GM12878 (cell line): ENCODE measurements around the gene NDUFV2. TPM values are rescaled to one million over a fixed set of nuclear protein-coding genes. Genes with fewer than 3 reads are reported as not detected.

Source experiments
- ATAC-seq: fragments of 200-7000 bp; cut with Tn5 transposase; 3 replicates; pipeline ENCODE4 v1.9.1; 2020; ENCODE audit warnings: mild to moderate bottlenecking, moderate library complexity
- BruUV-seq: library from RNA; stranded (reverse); fragments of 400-500 nt; replicated peaks from 2 replicates; lab custom pipeline; 2021; lab: Mats Ljungman, UMichigan
- CTCF ChIA-PET: fragments of 300-600 bp; sonication (Branson Sonifier 250); formaldehyde crosslinking; extraction: SDS; loops from one replicate; lab custom pipeline; 2021; ENCODE audit warnings: inconsistent platforms; lab: Yijun Ruan, JAX
- POLR2A ChIA-PET: fragments of 350-600 bp; formaldehyde crosslinking; extraction: SDS; loops from one replicate; lab custom pipeline; 2021; ENCODE audit warnings: inconsistent platforms; lab: Charles Lee
- RAD21 ChIA-PET: fragments of 300-600 bp; sonication (Branson Sonifier 250); formaldehyde crosslinking; loops from one replicate; lab custom pipeline; 2023; ENCODE audit warnings: antibody characterized with exemption; ENCODE audit not compliant: unreplicated experiment; lab: Charles Lee
- SMC1A ChIA-PET: fragments of 300-600 bp; sonication (Branson Sonifier 250); formaldehyde crosslinking; loops from one replicate; lab custom pipeline; 2023; ENCODE audit not compliant: unreplicated experiment, uncharacterized antibody; lab: Charles Lee
- DNase-seq: peaks from one replicate; pipeline ENCODE4 v3.0.0-alpha.2; 2011; ENCODE audit warnings: low read depth, low spot score
- FAIRE-seq: peaks from 3 replicates; lab custom pipeline; 2011; peaks lifted over from hg19 to GRCh38; lab: Jason Lieb, UNC
- H2AFZ ChIP-seq: 2 replicates; pipeline ENCODE4 v1.6.0; 2011; ENCODE audit warnings: low read depth, low read length, control low read depth; ENCODE audit not compliant: control insufficient read depth
- H3K27ac ChIP-seq: 2 replicates; pipeline ENCODE4 v1.5.1; 2011; ENCODE audit warnings: control low read depth; ENCODE audit not compliant: control insufficient read depth, insufficient read depth
- H3K27me3 ChIP-seq, 2 experiments: replicated peaks in 1 of 2; 2 replicates each; pipeline versions ENCODE4 v1.6.0 to v1.6.1; 2011; ENCODE audit warnings: low read length in 1 of 2; ENCODE audit not compliant: control insufficient read depth in 2 of 2, insufficient read depth in 2 of 2
- H3K36me3 ChIP-seq, 2 experiments: 2 replicates each; pipeline ENCODE4 v1.5.1; 2011; ENCODE audit warnings: low read length in 1 of 2; ENCODE audit not compliant: control insufficient read depth in 2 of 2, insufficient read depth in 2 of 2
- H3K4me1 ChIP-seq: 2 replicates; pipeline ENCODE4 v1.6.1; 2011; ENCODE audit warnings: mild to moderate bottlenecking, low read length, moderate library complexity, mixed read lengths; ENCODE audit not compliant: control insufficient read depth, insufficient read depth
- H3K4me2 ChIP-seq: 2 replicates; pipeline ENCODE4 v1.6.0; 2011; ENCODE audit warnings: control low read depth; ENCODE audit not compliant: control insufficient read depth, insufficient read depth
- H3K4me3 ChIP-seq: fragments of 200-600 bp; sonication (generic); 2 replicates; pipeline ENCODE4 v1.5.1; 2016
- H3K79me2 ChIP-seq: 2 replicates; pipeline ENCODE4 v1.6.0; 2011; ENCODE audit warnings: low read length; ENCODE audit not compliant: control insufficient read depth, insufficient read depth
- H3K9ac ChIP-seq: 2 replicates; pipeline ENCODE4 v1.8.0; 2011; ENCODE audit warnings: low read length, control low read depth, mixed read lengths; ENCODE audit not compliant: control insufficient read depth, insufficient read depth
- H3K9me3 ChIP-seq: replicated peaks from 3 replicates; pipeline ENCODE4 v1.5.1; 2011; ENCODE audit warnings: mild to moderate bottlenecking, low read length; ENCODE audit not compliant: control insufficient read depth, insufficient read depth
- H4K20me1 ChIP-seq: 2 replicates; pipeline ENCODE4 v1.6.0; 2011; ENCODE audit not compliant: control insufficient read depth, insufficient read depth
- CEBPB ChIP-seq, 2 experiments: fragments of 150-350 bp in 1 of 2; IDR thresholded peaks; 2 replicates each; pipeline ENCODE4 v1.6.1; 2012 to 2014; ENCODE audit warnings: low read depth in 2 of 2, low read length in 2 of 2, borderline replicate concordance in 1 of 2, inconsistent platforms in 1 of 2
- CUX1 ChIP-seq: IDR thresholded peaks from 2 replicates; pipeline ENCODE4 v1.6.1; 2012; ENCODE audit warnings: improper control_type of control experiment, low read depth, low read length; ENCODE audit not compliant: insufficient replicate concordance
- GABPA ChIP-seq: IDR thresholded peaks from 2 replicates; pipeline ENCODE4 v1.6.1; 2014; ENCODE audit warnings: antibody characterized with exemption, low read depth, mild to moderate bottlenecking, inconsistent platforms
- JUNB ChIP-seq: IDR thresholded peaks from 2 replicates; pipeline ENCODE4 v1.6.1; 2016; ENCODE audit warnings: antibody characterized with exemption, mild to moderate bottlenecking
- RBBP5 ChIP-seq: fragments of 200-600 bp; sonication (generic); conservative IDR thresholded peaks from 2 replicates; pipeline ENCODE4 v1.6.1; 2016
- RUNX3 ChIP-seq: IDR thresholded peaks from 2 replicates; pipeline ENCODE4 v1.6.1; 2012; ENCODE audit warnings: low read length, inconsistent platforms
- ZBTB33 ChIP-seq: fragments of 450-650 bp; IDR thresholded peaks from 2 replicates; pipeline ENCODE4 v1.6.1; 2017; ENCODE audit warnings: mild to moderate bottlenecking
- ZNF24 ChIP-seq: fragments of 450-650 bp; IDR thresholded peaks from 2 replicates; pipeline ENCODE4 v1.6.1; 2017; ENCODE audit warnings: antibody characterized with exemption, mild to moderate bottlenecking
- WGBS: methylation state at CpG from one replicate; pipeline ENCODE4 v1.1.6; 2016; ENCODE audit warnings: low lambda C conversion rate; ENCODE audit not compliant: insufficient replicate concordance, insufficient coverage; ENCODE audit errors: missing lambda C conversion rate; 5-methylcytosine and 5-hydroxymethylcytosine counted together
- in situ Hi-C: fragments of 300-500 bp; cut with MboI; formaldehyde crosslinking; loops from 9 replicates; pipeline ENCODE4 v1.14.3; 2018; ENCODE audit warnings: mixed read lengths
- intact Hi-C: fragments of 100-400 bp; cut with micrococcal nuclease; formaldehyde crosslinking; loops from one replicate; pipeline ENCODE4 v1.14.2; 2022; ENCODE audit not compliant: unreplicated experiment
- polyA plus RNA-seq, 11 experiments: library from polyadenylated mRNA; depleted of rRNA in 4 of 11; unstranded in 6 of 11; stranded (reverse) in 5 of 11; fragments of >200 nt; fragmentation: Nextera tagmentation in 4 of 11; fragmentation: Illumina TruSeq in 1 of 11; extraction: Ambion mirVana in 4 of 11; extraction: Trizol in 1 of 11; gene quantifications; 1 replicate in 1 of 11; 2 replicates in 10 of 11; pipeline versions ENCODE4 v1.2.1 to v1.2.3, GENCODE V29; 2011 to 2016; ENCODE audit warnings: inconsistent platforms in 2 of 11, missing spikeins in 2 of 11, low read depth in 1 of 11
- total RNA-seq, 4 experiments: library from RNA; depleted of rRNA in 3 of 4; stranded (reverse); fragments of >200 nt in 3 of 4; fragmentation: Illumina TruSeq in 1 of 4; extraction: Trizol in 1 of 4; gene quantifications; 2 replicates each; pipeline versions ENCODE4 v1.2.1 to v1.2.3, GENCODE V29; 2013 to 2021

The NDUFV2 gene
- total and polyA plus RNA-seq, 10 of the 15 experiments (the other 5 are each of a cell fraction or from before 2014, with no cell fraction given): 236 to 590 (median 321) TPM

GRCh38 chr18:9091066-9091476 lies 11.4 kb upstream of the NDUFV2 start:
- H3K27me3 ChIP-seq: no peaks in the 10 kb centered on the region
- H3K9ac ChIP-seq: no peak overlapping the region
- H3K4me1 ChIP-seq: peaks cover 17% of the 10 kb centered on the region
- BruUV-seq: no TSS peak
- no peaks in the 10 kb centered on the region for H4K20me1 ChIP-seq
- no peaks in the 10 kb centered on the region for H3K36me3 ChIP-seq
- no peaks in the 10 kb centered on the region for H3K9me3 ChIP-seq
- CTCF ChIA-PET: no interaction called here
- TF ChIP-seq ZBTB33 (peak; percentile 39; the same call in 1 of the 2 replicates), ZNF24 (no peak), RUNX3 (peak; percentile 55; the same call in 1 of the 2 replicates), JUNB (peak; percentile 24; the same call in 1 of the 2 replicates)
- no peak overlapping the region for H3K4me2 ChIP-seq
- ATAC-seq: peak; percentile 32
- SMC1A ChIA-PET: interaction anchor here (1.0 kb wide), 1 partner anchor 26 kb away, joined by 4 read pairs; no protein-coding TSS in a partner anchor
- no peak overlapping the region for H3K27ac ChIP-seq
- RAD21 ChIA-PET: no interaction called here
- H3K4me3 ChIP-seq: no peak overlapping the region
- no peak overlapping the region; the same call in 1 of the 2 replicates for H2AFZ ChIP-seq
- no peak for DNase-seq
- intact Hi-C loops: no loop called here
- in situ Hi-C loops: no loop called here
- H3K79me2 ChIP-seq: no peaks in the 10 kb centered on the region
- POLR2A ChIA-PET: no interaction called here
- 37% methylated on average over 4 of the region's 4 CpGs for WGBS
- FAIRE-seq: no peak

GRCh38 chr18:9092665-9093064 lies 9.8 kb upstream of the NDUFV2 start:
- no peaks in the 10 kb centered on the region for H3K9me3 ChIP-seq
- H3K27ac ChIP-seq: no peak overlapping the region
- H2AFZ ChIP-seq: no peak overlapping the region
- FAIRE-seq: no peak
- H3K27me3 ChIP-seq: no peaks in the 10 kb centered on the region
- no peak for ATAC-seq
- no TSS peak for BruUV-seq
- POLR2A ChIA-PET: interaction anchor here (0.7 kb wide), 1 partner anchor 67 kb away, joined by 3 read pairs; no protein-coding TSS in a partner anchor
- no peaks in the 10 kb centered on the region for H4K20me1 ChIP-seq
- H3K9ac ChIP-seq: no peak overlapping the region
- CTCF ChIA-PET: no interaction called here
- no peak for DNase-seq
- in situ Hi-C loops (no loop called here), intact Hi-C loops (no loop called here)
- H3K4me1 ChIP-seq: peaks cover 19% of the 10 kb centered on the region
- H3K4me3 ChIP-seq: no peak overlapping the region
- SMC1A ChIA-PET: interaction anchor here (0.6 to 8.9 kb wide), 2 partner anchors 10 to 54 kb away, joined by 3 to 59 read pairs; no protein-coding TSS in a partner anchor
- no peaks in the 10 kb centered on the region for H3K36me3 ChIP-seq
- WGBS: 75% methylated on average over 2 of the region's 2 CpGs
- no peak overlapping the region for H3K4me2 ChIP-seq
- RAD21 ChIA-PET: no interaction called here
- H3K79me2 ChIP-seq: no peaks in the 10 kb centered on the region
- TF ChIP-seq RBBP5 (no peak), GABPA (no peak), CUX1 (no peak), CEBPB (IDR thresholded peaks at IDR 0.05; ENCODE audit: borderline replicate concordance in 1 of 2, low read depth in 2 of 2, low read length in 2 of 2) (no peak)
